MCF 10A (cell line): ENCODE measurements around the gene FARP1. TPM values are rescaled to one million over a fixed set of nuclear protein-coding genes. Genes with fewer than 3 reads are reported as not detected.

Experiments
- BruUV-seq: library from RNA; stranded (reverse); fragments of 400-500 nt; replicated peaks from 2 replicates; lab custom pipeline; 2021; lab: Mats Ljungman, UMichigan
- CTCF ChIA-PET: fragments of 300-600 bp; sonication (Branson Sonifier 250); formaldehyde crosslinking; extraction: SDS; loops from one replicate; lab custom pipeline; 2021; ENCODE audit warnings: antibody characterized with exemption, inconsistent platforms; lab: Yijun Ruan, JAX
- POLR2A ChIA-PET: fragments of 300-600, 350-650 bp; sonication (Branson Sonifier 250); formaldehyde crosslinking; extraction: SDS; loops from one replicate; lab custom pipeline; 2020; ENCODE audit warnings: antibody characterized with exemption, inconsistent platforms; lab: Yijun Ruan, JAX
- DNase-seq: peaks from one replicate; pipeline ENCODE4 v3.0.0-alpha.2; 2018; ENCODE audit not compliant: unreplicated experiment
- H3K27ac Mint-ChIP-seq: one replicate; pipeline ENCODE4 v1.8.0; 2022; ENCODE audit warnings: mild to moderate bottlenecking, low read depth, mixed read lengths; ENCODE audit not compliant: unreplicated experiment
- H3K27me3 Mint-ChIP-seq: one replicate; pipeline ENCODE4 v1.8.0; 2022; ENCODE audit warnings: mixed read lengths; ENCODE audit not compliant: insufficient read depth, unreplicated experiment
- H3K36me3 Mint-ChIP-seq: one replicate; pipeline ENCODE4 v1.8.0; 2022; ENCODE audit warnings: mild to moderate bottlenecking, moderate library complexity, mixed read lengths; ENCODE audit not compliant: insufficient read depth, unreplicated experiment
- H3K4me1 Mint-ChIP-seq: one replicate; pipeline ENCODE4 v1.8.0; 2022; ENCODE audit warnings: mixed read lengths; ENCODE audit not compliant: insufficient read depth, unreplicated experiment
- H3K4me3 Mint-ChIP-seq: one replicate; pipeline ENCODE4 v1.8.0; 2022; ENCODE audit warnings: mild to moderate bottlenecking, moderate library complexity, mixed read lengths; ENCODE audit not compliant: unreplicated experiment
- H3K9me3 Mint-ChIP-seq: one replicate; pipeline ENCODE4 v1.8.0; 2022; ENCODE audit warnings: mixed read lengths; ENCODE audit not compliant: unreplicated experiment
- intact Hi-C: fragments of 100-400 bp; cut with micrococcal nuclease; formaldehyde crosslinking; loops from 2 replicates; pipeline ENCODE4 v1.14.1; 2022
- total RNA-seq: library from RNA; stranded (reverse); gene quantifications from 2 replicates; pipeline ENCODE4 v1.2.3, GENCODE V29; 2022
- TF ChIP-seq, protein P1 (sequence below): fragments of 200-600 bp; IDR thresholded peaks from one replicate; pipeline ENCODE4 v1.8.0; 2022; ENCODE audit warnings: antibody characterized with exemption, mild to moderate bottlenecking; ENCODE audit not compliant: unreplicated experiment

FARP1 gene
- total RNA-seq, 1 experiment from 2014 or later = 30.1 TPM

DNA sequence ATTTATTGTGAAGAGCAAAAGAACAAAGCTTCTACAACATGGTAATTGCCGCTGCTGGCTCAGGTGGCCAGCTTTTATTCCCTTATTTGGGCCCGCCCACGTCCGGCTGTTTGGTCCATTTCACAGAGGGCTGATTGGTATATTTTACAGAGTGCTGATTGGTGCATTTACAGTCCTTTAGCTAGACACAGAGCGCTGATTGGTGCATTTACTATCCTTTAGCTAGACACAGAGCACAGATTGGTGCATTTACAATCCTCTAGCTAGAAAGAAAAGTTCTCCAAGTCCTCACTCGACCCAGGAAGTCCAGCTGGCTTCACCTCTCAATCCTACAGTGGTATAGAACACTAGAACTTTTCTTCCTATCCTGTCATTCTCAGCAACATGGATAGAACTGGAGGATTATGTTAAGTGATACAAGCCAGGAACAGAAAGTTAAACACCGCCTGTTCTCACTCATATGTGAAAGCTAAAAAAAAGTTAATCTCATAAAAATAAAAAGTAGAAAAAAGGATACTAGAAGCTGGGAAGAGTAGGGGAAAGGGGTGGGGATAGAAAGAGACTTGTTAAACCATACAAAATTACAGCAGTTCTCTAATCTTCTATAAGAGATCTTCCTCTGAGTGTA, 33.6 kb upstream of the FARP1 start:
- H3K36me3 Mint-ChIP-seq = no peaks in the 10 kb centered on the region
- CTCF ChIA-PET = interaction anchor here (0.5 to 0.6 kb wide), 2 partner anchors 22 to 545 kb away, joined by 4 read pairs; no protein-coding TSS in a partner anchor
- intact Hi-C loops = no loop called here
- POLR2A ChIA-PET = no interaction called here
- no peak for DNase-seq
- peaks cover 18% of the 10 kb centered on the region for H3K9me3 Mint-ChIP-seq
- H3K27ac Mint-ChIP-seq = no peak overlapping the region
- H3K4me3 Mint-ChIP-seq = no peak overlapping the region
- TF ChIP-seq, protein P1, sequence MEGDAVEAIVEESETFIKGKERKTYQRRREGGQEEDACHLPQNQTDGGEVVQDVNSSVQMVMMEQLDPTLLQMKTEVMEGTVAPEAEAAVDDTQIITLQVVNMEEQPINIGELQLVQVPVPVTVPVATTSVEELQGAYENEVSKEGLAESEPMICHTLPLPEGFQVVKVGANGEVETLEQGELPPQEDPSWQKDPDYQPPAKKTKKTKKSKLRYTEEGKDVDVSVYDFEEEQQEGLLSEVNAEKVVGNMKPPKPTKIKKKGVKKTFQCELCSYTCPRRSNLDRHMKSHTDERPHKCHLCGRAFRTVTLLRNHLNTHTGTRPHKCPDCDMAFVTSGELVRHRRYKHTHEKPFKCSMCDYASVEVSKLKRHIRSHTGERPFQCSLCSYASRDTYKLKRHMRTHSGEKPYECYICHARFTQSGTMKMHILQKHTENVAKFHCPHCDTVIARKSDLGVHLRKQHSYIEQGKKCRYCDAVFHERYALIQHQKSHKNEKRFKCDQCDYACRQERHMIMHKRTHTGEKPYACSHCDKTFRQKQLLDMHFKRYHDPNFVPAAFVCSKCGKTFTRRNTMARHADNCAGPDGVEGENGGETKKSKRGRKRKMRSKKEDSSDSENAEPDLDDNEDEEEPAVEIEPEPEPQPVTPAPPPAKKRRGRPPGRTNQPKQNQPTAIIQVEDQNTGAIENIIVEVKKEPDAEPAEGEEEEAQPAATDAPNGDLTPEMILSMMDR = no peak
- no peaks in the 10 kb centered on the region for H3K4me1 Mint-ChIP-seq
- no peaks in the 10 kb centered on the region for H3K27me3 Mint-ChIP-seq
- no TSS peak for BruUV-seq

- Mint-ChIP-seq H3K9me3 (peaks cover 14% of the 10 kb centered on the region), H3K27me3 (no peaks in the 10 kb centered on the region), H3K36me3 (no peaks in the 10 kb centered on the region), H3K4me1 (no peaks in the 10 kb centered on the region), H3K27ac (no peak overlapping the region), H3K4me3 (no peak overlapping the region)
- no peak for DNase-seq
- BruUV-seq = no TSS peak
- intact Hi-C loops = no loop called here
- POLR2A ChIA-PET = no interaction called here
- TF ChIP-seq, protein P1 = no peak
- CTCF ChIA-PET = interaction anchor here (0.6 kb wide), 1 partner anchor 59 kb away, joined by 5 read pairs; no protein-coding TSS in a partner anchor
These were observed 32.1 kb upstream of the FARP1 start for GRCh38 chr13:98110749-98111148.

- no TSS peak for BruUV-seq
- intact Hi-C loops = no loop called here
These were observed 31.5 kb upstream of the FARP1 start for GRCh38 chr13:98111168-98112098.

GRCh38 chr13:98112456-98112855, 30.4 kb upstream of the FARP1 start:
- BruUV-seq = no TSS peak
- H3K27me3 Mint-ChIP-seq = no peaks in the 10 kb centered on the region
- intact Hi-C loops = no loop called here
- H3K9me3 Mint-ChIP-seq = peaks cover 5% of the 10 kb centered on the region
- no peaks in the 10 kb centered on the region for H3K4me1 Mint-ChIP-seq
- ChIA-PET POLR2A (no interaction called here), CTCF (no interaction called here)
- H3K27ac Mint-ChIP-seq = no peak overlapping the region
- H3K36me3 Mint-ChIP-seq = no peaks in the 10 kb centered on the region
- no peak overlapping the region for H3K4me3 Mint-ChIP-seq
- DNase-seq = no peak
- TF ChIP-seq, protein P1 = no peak

More at GRCh38 chr13:98111168-98112098, 31.5 kb upstream of the FARP1 start:
- TF ChIP-seq, protein P1 = no peak
- ChIA-PET POLR2A (no interaction called here), CTCF (no interaction called here)
- no peak overlapping the region for H3K27ac Mint-ChIP-seq
- H3K27me3 Mint-ChIP-seq = no peaks in the 10 kb centered on the region
- no peaks in the 10 kb centered on the region for H3K36me3 Mint-ChIP-seq
- H3K4me3 Mint-ChIP-seq = no peak overlapping the region
- DNase-seq = no peak
- peaks cover 7% of the 10 kb centered on the region for H3K9me3 Mint-ChIP-seq
- H3K4me1 Mint-ChIP-seq = no peaks in the 10 kb centered on the region
